SIG-M5 (cell line): ENCODE data around the gene CELSR2.
"Not testable (repeated sequence)": the region's sequence is repeated elsewhere in the genome, so short reads cannot be mapped to it uniquely, and the experiment has no call there.

Experiments
- DNase-seq: peaks from one replicate; lab custom pipeline; 2025; lab: John Stamatoyannopoulos, UW

Gene CELSR2

DNA sequence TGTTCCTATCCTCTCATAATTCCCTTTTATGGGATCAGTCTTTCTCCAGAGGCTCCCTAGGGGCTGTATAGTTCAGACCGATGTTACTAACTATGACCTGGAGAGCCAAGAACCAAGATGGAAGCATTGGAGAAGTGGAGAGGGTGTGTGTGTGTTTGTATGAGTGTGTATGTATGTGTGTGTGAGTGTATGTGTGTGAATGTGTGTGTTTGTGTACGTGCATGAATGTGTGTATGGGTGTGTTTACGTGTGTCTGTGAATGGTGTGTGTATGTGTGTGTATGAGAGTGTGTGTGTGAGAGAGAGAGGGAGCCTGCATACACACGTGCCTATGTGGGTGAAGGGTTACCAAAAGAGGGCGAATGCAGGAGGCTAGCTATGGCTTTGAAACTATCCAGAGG lies 52.5 kb downstream of the CELSR2 start:
- DNase-seq = no peak

DNA sequence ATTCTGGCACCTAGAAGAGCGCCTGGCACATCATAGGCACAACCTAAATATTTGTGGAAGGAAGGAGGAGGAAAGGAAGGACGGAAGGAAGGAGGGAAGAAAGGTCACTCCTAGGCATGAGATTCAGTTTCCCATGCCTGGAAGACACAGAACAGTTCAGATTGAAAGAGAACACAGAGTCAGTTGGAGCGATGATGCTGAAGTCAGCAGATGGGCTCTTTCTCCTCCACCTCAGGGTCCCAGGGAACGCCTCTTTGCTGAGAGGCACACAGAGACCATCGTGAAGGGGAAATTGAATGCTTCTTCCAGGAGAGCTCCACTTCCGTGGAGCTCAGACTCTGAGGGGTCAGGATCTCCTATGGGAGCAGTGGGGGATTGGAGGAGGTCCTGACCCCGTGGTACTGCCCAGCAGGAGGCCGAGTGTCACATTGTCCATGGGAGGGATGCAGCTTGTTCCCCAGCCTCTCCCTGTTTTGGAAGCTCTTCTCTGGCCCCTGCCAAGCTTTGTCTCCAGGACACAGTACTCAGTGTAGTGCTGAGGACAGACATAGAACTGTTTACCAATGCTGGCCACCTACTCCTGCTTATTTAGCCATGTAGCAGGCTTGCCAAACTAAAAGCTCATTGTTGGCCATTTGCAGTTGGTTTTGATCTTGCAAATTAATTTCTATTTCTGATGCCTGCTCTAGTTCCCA lies 55.0 kb downstream of the CELSR2 start:
- DNase-seq = no peak

DNA sequence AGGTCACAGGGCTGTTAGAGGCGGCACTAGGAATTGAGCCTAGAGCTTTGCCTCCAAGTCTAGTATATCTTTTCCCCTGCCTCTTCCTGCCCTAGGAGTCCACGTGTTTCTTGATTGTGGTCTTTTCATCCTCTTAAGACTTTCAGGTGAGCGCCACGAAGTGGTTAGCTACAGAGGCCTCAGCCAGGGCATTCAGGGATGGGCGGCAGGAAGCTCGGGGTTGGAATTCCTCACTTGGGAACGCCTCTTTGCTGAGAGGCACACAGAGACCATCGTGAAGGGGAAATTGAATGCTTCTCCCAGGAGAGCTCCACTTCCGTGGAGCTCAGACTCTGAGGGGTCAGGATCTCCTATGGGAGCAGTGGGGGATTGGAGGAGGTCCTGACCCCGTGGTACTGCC lies 56.7 kb downstream of the CELSR2 start:
- not testable (repeated sequence) for DNase-seq

DNA sequence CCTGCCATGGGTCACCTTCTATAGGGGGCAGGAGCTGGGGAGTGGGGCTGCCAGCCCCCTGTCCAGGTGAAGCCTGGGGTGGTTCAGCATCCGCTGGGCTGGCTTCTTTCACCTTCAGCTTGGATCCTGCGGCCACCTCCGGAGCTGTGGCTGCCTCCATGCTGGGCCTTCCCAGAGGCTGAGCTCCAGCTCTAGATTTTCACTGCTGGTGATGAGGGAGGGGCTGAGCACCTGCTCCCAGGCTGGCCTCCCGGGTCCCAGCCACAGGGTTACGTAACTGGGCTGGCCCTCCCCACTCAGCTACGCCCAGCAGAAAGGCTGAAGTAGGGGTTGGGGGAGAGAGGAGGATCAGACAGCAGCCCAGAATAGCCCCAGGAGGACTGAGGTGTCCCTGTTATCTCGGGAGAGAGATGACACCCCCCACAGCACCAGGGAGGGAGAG lies 57.5 kb downstream of the CELSR2 start, which contains the start of gene MYBPHL:
TSS of gene MYBPHL (minus strand) at position 180 of the 442 bp plus-strand sequence. CDS start at position 160, 20 bp downstream.
- DNase-seq = no peak

DNA sequence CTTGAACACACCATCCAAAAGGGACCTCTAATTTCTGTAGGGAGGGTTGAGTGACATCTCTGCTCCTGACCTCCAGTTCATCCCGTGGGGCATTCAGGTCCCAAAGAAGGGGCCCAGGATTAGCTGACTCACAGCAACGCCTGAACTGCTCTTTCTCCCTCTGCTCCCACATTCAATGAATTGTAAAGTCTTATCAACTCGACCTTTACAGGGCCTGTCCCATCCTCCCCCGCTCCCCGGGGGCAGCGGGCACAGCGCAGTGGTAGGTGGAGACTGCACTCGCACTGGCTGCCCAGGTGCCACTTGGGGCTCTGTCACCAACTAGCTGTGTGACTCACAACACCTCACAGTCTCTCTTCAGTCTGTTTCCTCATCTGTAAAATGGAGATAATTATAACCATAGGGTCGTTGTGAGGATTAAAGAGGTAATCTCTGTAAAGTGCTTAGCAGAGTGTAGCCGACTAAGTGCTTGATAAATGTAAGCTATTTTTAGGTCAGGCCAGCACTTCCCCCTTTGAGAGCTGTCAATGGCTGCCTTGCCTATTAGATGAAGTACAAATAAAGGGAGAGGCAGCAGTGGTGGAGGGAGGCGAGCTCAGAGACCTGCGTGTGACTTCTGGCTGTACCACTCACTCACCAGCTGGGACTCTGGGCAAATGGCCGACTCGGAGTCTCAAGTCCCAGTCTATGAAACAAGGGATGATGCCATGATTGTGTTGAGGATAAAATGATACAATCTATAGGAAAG lies 58.1 kb downstream of the CELSR2 start:
- DNase-seq = no peak

DNA sequence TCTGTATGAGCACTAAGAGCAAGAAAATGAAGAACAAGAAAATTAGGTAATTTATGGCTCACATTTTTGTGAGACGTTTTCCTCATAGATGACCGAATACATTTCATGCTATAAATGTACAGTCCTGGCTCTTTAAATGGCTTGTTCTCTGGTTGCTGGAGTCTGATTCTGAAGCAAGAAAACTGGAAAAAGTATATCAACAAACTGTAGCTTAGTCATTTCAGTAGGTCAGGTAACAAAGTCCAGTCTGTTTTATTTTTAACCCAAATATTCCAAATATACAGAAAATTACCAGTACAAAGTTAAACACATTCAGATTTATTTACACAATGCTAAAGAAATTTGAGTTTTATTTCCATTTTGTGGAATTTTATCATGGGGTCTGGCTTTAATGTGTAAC lies 60.0 kb downstream of the CELSR2 start:
- DNase-seq = no peak

DNA sequence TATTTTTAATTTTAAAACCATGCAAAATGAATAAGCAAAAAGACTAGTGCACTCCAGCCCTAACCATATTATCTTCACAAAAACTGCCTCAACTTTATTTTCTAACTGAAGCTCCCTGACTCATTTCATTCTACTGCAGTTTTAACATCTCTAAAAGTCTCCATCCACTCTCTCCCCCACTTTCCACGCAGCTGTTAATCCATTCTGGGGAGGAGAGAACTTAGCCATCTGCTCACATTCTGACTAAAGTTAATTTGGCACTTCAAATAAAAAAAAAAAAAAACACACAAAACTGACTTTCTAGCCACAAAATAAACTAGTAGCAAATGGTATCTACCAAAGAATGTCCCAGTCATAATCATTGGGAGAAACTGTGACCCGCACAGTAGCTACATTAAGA lies 62.9 kb downstream of the CELSR2 start:
- no peak for DNase-seq

DNA sequence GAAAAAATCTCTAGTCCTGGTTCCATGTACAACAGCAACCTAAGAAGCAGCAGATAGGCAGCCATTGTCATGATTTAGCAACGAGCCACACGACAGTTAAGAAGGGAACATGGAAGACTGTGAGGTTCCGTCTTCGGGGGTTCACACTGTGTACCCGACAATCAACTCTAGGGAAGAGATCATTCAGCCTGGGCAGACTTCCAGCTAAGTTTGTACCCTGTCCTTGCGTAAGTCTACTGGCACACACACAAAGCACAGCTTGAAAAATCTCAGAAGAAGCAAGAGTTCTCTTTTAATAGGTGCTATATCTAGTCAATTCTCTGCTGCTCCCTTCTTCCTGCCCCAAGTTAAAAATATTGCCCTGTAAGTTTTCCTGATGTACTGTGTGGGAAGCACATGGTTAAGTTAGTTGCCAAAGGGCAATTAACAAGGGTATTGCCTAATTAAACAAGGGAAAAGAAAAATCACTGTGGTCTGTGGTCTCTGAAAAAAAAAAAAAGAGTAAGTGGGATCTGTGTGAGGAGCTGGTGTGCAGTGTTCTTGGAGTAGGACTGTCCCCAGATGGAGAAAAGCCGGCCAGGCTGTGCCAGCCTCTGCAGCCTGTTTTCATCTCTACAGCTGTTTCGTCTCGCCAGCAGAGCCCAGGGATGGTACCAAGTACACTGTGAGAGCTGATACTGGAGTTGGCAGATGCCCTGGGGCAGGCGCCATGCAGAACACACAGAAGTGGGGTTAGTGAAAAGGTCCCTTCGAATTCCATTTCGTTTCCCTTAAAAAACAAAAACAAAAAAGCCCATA lies 63.8 kb downstream of the CELSR2 start:
- no peak for DNase-seq

DNA sequence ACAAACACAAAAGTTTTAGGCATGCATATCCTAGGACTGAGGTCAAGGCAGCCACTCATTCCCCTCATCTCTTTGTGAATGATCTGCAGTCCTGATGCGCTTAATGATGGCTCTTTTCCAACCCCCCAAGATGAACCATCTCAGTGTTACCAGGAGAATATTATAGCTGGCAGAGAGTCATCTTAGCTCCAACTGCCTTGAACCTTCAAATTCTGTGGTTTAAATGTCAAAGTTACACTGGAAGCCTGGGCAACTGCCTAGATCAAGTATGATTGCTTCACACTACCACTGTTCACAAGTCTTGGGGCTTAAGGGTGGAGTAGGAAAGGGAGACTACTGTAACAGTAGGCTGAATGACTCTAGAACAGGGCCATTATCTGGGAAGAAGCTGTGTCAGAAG lies 65.5 kb downstream of the CELSR2 start:
- DNase-seq = no peak

DNA sequence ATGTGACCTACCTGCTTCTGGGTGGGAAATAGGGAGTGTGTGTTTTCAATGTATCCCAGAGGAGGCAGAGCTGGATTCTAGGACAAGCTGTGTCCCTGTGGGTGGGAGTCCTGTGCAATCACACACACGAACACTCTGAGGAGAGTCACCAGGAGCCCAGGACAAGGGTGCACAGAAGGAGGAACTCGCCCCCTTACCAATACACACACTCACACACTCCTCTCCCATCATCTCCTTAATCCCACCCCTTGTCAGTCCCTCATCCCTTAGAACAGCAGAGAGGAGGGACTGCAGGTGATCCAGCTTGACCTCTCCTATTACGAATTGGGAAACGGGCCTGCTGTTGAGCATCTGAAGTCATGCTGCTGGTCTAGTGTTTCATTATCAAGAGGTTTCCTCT lies 65.9 kb downstream of the CELSR2 start:
- DNase-seq = no peak

DNA sequence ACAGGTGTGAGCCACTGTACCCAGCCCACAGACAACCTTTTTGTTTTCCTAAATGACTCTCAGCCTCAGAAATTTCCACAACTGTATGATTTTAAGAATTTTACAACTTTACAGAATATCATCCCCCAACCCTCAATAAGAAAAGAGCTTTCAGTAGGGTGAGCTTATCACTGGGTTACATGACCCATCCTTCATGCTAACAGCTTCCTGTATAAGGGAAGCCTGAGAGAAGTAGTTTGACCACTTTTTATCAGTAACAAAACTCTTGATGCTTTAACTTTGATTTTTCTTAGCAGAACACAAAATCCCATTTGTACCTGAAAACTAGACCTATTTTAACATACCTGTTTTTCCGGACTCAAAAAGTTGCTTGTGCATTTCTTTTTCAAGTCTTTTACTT lies 67.2 kb downstream of the CELSR2 start:
- no peak for DNase-seq

DNA sequence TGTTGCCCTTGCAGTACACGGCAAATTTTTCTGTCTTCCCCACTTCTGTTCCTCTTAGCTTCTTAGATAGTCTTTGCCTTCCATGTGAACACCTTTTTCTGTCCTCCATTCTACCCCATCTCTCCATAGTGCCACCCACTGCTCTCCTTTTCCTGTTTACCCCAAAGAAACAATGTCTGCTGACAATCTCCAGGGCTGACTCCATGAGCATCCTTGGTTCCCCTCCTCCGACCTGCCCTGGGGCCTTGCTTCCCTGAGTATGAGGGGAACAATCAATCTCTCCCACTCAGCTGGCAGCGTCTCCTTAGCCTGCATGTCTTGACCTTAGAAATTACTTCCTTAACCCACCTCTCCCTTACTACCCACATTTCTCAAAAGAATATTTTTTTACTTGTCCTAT lies 69.8 kb downstream of the CELSR2 start:
- no peak for DNase-seq

DNA sequence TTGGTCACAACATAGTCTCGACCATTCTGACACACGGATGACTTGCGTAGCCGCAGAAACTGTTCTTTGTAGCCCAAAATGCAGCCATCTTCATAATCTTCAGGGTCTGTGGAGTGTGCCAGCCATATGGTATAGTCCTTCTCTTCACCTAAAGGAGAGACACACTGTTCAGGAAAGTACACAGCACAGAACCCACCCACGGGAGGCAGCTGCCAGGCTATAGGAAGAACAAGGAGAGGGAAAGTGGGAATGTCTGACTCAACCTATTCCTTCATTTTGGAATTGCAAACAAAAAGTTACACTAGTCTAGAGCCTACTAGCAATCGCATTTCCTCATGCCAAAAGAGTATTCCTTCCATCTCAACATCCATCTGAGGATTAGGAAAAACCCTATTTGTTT lies 73.6 kb downstream of the CELSR2 start:
- no peak for DNase-seq
